ENCODE data around the gene CABCOCO1. TPM values are rescaled to one million over a fixed set of nuclear protein-coding genes. Genes with fewer than 3 reads are reported as not detected.

CABCOCO1 gene
- total RNA-seq, 1 experiment from 2014 or later, result not detected

- H3K27me3 ChIP-seq (replicated peaks; ENCODE audit: insufficient read depth, low read depth, low read length, poor library complexity), result no peaks in the 10 kb centered on the region
- intact Hi-C loops (cut with micrococcal nuclease; ENCODE audit: unreplicated experiment), result no loop called here
- no peaks in the 10 kb centered on the region for H3K9me3 ChIP-seq (ENCODE audit: low read depth, low read length, poor library complexity, severe bottlenecking)
- no peak overlapping the region for H3K4me3 ChIP-seq (ENCODE audit: low read depth, low read length, poor library complexity, severe bottlenecking)
- H3K27ac ChIP-seq (ENCODE audit: low read depth, low read length, poor library complexity, severe bottlenecking), result no peak overlapping the region
- ChIA-PET CTCF (no interaction called here), POLR2A (ENCODE audit: low non-redundant PET) (no interaction called here)
- peak; percentile 29 for DNase-seq (ENCODE audit: low spot score)
- BruUV-seq (replicated peaks), result no TSS peak
- no peaks in the 10 kb centered on the region for H3K36me3 ChIP-seq (ENCODE audit: insufficient read depth, low read length, poor library complexity, severe bottlenecking)
- H3K4me1 ChIP-seq (ENCODE audit: insufficient read depth, low read length, poor library complexity, severe bottlenecking), result peaks cover 26% of the 10 kb centered on the region
- TF ChIP-seq CTCF (conservative IDR thresholded peaks at IDR 0.05; ENCODE audit: low read depth, low read length) (peak; percentile 38; the same call in 1 of the 2 replicates), EZH2 (IDR thresholded peaks at IDR 0.05; ENCODE audit: borderline replicate concordance, low read depth, low read length, poor library complexity, severe bottlenecking) (no peak)
These were observed 81.7 kb downstream of the CABCOCO1 start for GRCh38 chr10:61744469-61744868.

GRCh38 chr10:61746377-61746776 is 83.6 kb downstream of the CABCOCO1 start:
- no peaks in the 10 kb centered on the region for H3K9me3 ChIP-seq (ENCODE audit: low read depth, low read length, poor library complexity, severe bottlenecking)
- POLR2A ChIA-PET (ENCODE audit: low non-redundant PET), result no interaction called here

GRCh38 chr10:61747307-61747706 is 84.6 kb downstream of the CABCOCO1 start:
- intact Hi-C loops (cut with micrococcal nuclease; ENCODE audit: unreplicated experiment), result no loop called here
- no TSS peak for BruUV-seq (replicated peaks)
- TF ChIP-seq EZH2 (IDR thresholded peaks at IDR 0.05; ENCODE audit: borderline replicate concordance, low read depth, low read length, poor library complexity, severe bottlenecking) (no peak), CTCF (conservative IDR thresholded peaks at IDR 0.05; ENCODE audit: low read depth, low read length) (no peak)
- no peaks in the 10 kb centered on the region for H3K27me3 ChIP-seq (replicated peaks; ENCODE audit: insufficient read depth, low read depth, low read length, poor library complexity)
- POLR2A ChIA-PET (ENCODE audit: low non-redundant PET), result no interaction called here
- CTCF ChIA-PET, result no interaction called here
- H3K4me3 ChIP-seq (ENCODE audit: low read depth, low read length, poor library complexity, severe bottlenecking), result no peak overlapping the region
- H3K9me3 ChIP-seq (ENCODE audit: low read depth, low read length, poor library complexity, severe bottlenecking), result no peaks in the 10 kb centered on the region
- H3K36me3 ChIP-seq (ENCODE audit: insufficient read depth, low read length, poor library complexity, severe bottlenecking), result no peaks in the 10 kb centered on the region
- H3K27ac ChIP-seq (ENCODE audit: low read depth, low read length, poor library complexity, severe bottlenecking), result no peak overlapping the region
- peaks cover 41% of the 10 kb centered on the region for H3K4me1 ChIP-seq (ENCODE audit: insufficient read depth, low read length, poor library complexity, severe bottlenecking)
- no peak for DNase-seq (ENCODE audit: low spot score)

More at GRCh38 chr10:61746377-61746776, 83.6 kb downstream of the CABCOCO1 start:
- no peak for DNase-seq (ENCODE audit: low spot score)
- no peak for TF ChIP-seq EZH2 (IDR thresholded peaks at IDR 0.05; ENCODE audit: borderline replicate concordance, low read depth, low read length, poor library complexity, severe bottlenecking)
- no peak for TF ChIP-seq CTCF (conservative IDR thresholded peaks at IDR 0.05; ENCODE audit: low read depth, low read length)
- CTCF ChIA-PET, result no interaction called here
- H3K4me1 ChIP-seq (ENCODE audit: insufficient read depth, low read length, poor library complexity, severe bottlenecking), result peaks cover 34% of the 10 kb centered on the region
- H3K4me3 ChIP-seq (ENCODE audit: low read depth, low read length, poor library complexity, severe bottlenecking), result no peak overlapping the region
- BruUV-seq (replicated peaks), result no TSS peak
- no peak overlapping the region for H3K27ac ChIP-seq (ENCODE audit: low read depth, low read length, poor library complexity, severe bottlenecking)
- intact Hi-C loops (cut with micrococcal nuclease; ENCODE audit: unreplicated experiment), result no loop called here
- H3K36me3 ChIP-seq (ENCODE audit: insufficient read depth, low read length, poor library complexity, severe bottlenecking), result no peaks in the 10 kb centered on the region
- no peaks in the 10 kb centered on the region for H3K27me3 ChIP-seq (replicated peaks; ENCODE audit: insufficient read depth, low read depth, low read length, poor library complexity)

All from A673 (cell line).